Mesenteric fat pad (tissue), 1 donor: ENCODE results near the gene AP3S2. TPM values are rescaled to one million over a fixed set of nuclear protein-coding genes. Genes with fewer than 3 reads are reported as not detected.
"Not testable (repeated sequence)": the region's sequence is repeated elsewhere in the genome, so short reads cannot be mapped to it uniquely, and the experiment has no call there.

Experiments
- DNase-seq: peaks from one replicate; pipeline ENCODE4 v3.0.0-alpha.2; 2020; ENCODE audit warnings: low spot score
- total RNA-seq: library from RNA; stranded (reverse); fragmentation: NEBNext Ultra II Directional; extraction: Animal tissue kit (Norgen Biotek cat#: 25700); gene quantifications from one replicate; pipeline ENCODE4 v1.2.1, GENCODE V29; 2021
- donor health status: DM: yes; HTN: yes; CAD: no.

AP3S2 gene
- total RNA-seq, 1 donor from 2014 or later, result 27.3 TPM

DNA sequence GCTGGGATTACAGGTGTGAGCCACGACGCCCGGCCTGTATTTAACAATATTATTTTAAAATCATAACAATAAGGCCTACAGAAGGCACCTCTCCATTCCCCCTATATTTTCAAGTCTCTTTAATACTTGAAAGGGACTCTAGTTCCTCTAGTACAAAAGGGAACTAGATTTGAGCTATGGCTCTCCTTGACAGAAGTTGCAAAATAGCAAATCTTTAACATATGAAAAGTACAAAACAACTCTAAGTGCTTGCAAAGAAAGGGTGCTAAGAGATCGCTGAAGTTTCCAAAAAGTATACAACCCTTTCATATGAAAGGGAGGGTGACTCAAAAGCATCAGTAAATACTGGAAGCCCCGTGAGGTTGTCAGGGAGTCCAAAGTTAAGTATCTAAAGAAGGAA lies 23.8 kb downstream of the AP3S2 start:
- no peak for DNase-seq

DNA sequence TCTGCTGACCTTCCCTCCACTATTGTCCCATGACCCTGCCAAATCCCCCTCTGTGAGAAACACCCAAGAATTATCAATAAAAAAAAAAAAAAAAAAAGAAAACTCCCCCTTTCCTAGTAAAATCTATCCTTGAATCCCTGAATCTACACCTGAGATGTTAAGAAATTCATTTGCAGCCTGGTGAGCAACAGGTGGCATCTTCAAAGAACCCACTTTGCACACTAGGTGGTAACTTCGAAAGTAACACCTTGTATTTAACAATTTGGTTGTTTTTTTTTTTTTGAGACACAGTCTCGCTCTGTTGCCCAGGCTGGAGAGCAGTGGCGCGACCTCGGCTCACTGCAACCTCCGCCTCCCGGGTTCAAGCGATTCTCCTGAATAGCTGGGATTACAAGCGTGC lies 24.3 kb downstream of the AP3S2 start:
- DNase-seq, result not testable (repeated sequence)

DNA sequence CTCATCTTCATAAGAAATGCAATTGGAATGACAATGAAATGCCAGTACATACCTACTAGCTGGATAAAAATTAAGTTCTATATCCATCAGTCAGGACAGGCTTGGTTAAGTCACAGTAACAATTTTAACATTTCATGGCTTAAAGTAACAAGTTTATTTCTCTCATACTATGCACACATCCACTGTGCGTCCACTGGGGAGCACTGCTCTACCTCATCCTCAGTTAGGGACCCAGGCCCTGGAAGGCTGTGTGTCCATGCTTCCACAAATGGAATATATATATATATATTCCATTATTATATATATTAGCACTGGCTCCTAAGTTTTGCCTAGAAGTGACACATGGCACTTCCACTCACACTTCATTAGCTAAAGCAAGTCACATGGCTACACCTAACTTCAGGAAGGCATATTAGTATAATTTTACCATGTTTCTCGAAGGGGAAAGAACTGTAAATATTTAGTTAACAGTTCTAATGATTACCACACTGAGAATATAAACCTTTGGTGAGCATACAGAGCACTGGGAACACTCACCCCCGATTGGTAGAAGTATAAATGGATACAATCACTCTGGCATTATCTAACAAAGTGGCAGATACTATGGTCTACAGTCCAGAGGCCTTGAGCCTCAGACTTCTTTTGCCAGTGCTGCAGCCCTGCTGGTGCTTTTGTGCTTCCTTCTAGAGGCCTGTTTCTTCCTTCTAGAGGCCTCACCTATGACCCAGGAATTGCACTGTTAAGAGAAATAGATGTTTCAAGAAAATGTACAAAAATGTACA lies 28.6 kb downstream of the AP3S2 start:
- no peak for DNase-seq

DNA sequence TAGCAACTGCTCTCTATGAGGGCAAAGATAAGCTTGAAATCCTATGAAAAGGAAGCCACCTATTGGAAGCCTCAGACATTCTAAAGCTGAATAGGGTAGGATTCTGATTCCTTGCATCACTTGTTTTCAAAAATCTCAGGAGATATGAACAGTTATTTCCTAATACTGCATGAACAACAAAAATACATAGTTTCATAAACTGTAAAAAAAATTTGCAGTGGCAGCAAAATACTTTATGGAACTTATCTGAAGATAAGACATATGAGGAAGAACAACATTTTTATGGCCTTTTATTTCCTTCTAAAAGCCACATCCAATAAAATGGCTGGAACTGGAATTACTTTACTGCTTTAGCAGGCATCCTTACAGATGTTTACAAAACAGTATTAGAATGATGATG lies 29.9 kb downstream of the AP3S2 start:
- no peak for DNase-seq

DNA sequence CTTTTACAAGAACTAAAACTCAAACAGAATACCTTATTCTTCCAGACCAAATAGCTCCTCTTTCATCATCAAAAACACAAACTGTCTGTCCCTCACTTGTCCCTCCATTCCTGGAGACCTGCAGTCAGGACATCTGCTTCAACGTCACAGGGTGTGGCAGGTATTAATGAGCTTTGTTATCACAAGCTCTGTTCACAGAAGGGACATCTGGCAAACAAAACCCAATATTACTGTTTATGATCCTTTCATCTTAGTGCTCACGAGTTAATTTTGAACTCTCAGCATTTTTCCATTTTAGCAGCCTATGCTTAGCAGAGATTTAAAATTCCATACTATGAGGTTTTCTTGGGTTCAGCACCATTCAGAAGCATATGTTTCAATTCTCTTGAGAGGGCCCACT lies 32.9 kb downstream of the AP3S2 start:
- DNase-seq, result no peak

DNA sequence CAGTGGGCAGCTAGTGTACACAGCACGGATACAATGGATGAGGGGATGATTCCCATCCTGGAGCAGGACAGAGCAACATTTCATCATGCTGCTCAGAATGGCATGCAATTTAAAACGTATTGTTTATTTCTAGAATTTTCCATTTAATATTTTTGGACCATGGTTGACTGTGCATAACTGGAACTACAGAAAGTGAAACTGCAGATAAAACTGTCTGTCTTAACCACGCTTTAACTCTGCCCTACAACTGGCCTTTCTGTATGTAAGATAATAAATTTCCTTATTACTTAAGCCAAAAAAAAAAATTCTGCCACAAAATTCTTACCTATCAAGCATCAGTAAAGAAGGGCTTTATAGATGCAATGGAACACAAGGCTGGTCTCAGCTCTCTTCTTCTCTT lies 33.4 kb downstream of the AP3S2 start:
- no peak for DNase-seq

DNA sequence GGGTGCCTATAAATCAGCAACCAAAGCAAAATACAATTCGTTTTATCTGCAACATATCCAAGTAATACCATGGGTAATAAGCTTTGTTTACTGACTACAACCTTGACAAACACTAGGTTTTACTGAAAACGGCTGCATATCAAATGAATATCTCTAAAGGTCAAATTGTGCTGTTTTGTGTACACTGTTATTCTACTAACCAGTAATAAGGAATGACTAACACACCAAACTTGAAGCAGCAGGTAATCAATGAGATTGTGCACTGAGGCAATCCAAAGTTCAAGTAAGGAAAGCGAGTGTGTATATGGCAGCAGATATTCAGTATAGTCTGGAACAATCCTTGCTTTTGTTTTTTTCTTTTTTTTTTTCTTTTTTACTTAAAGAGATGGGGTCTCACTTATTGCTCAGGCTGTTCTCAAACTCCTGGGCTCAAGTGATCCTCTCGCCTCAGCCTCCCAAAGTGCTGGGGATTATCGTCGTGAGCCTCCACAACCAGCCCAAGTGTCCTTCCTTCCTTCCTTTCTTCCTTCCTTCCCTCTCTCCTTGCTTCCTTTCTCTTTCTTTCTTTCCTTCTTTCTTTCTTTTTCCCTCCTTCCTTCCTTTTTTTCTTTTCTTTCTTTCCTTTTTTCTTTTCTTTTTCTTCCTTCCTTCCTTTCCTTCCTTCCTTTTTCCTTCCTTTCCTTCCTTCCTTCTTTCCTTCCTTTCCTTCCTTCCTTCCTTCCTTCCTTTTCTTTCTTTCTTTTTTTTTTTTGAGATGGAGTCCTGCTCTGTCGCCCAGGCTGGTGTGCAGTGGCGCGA lies 34.9 kb downstream of the AP3S2 start:
- DNase-seq, result no peak

DNA sequence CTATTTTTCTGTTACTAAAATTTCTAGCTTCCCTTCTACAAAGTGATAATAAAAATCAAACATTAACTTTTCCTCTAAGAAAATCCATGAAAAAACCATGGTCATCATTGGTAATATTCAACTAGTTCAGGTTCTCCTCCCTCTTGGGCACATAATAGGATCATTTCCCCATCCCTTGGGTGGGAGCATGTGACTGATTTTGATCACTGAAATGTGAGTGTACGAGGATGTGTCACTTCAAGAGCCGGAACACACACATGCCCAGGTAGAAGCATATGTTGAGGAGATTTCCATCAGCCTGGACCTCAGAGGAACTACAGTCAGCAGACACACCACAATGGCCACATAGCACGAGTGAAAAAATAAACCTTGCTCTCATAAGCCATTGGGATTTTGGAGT lies 36.1 kb downstream of the AP3S2 start:
- DNase-seq, result no peak

DNA sequence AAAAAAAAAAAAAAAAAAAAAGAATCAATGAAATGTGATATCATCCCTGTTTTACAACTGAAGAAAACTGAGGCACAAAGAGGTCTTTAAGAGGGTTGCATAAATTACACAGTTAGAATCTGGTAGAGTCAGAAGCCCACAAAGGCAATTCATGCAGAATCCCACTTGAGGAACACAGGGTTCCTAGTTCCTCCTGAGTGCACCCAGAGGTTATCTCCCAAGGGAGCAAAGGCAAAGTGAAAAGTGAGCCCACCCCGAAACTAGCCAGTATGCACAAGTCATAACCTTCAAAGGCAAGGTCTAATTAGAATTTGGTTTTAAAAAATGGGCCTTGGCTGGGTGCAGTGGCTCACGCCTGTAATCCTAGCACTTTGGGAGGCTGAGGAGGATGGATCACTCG lies 37.8 kb downstream of the AP3S2 start:
- no peak for DNase-seq

DNA sequence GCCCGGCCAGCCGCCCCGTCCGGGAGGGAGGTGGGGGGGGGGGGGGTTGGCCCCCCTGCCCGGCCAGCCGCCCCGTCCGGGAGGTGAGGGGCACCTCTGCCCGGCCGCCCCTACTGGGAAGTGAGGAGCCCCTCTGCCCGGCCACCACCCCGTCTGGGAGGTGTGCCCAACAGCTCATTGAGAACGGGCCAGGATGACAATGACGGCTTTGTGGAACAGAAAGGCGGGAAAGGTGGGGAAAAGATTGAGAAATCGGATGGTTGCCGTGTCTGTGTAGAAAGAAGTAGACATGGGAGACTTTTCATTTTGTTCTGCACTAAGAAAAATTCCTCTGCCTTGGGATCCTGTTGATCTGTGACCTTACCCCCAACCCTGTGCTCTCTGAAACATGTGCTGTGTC lies 38.9 kb downstream of the AP3S2 start:
- DNase-seq, result not testable (repeated sequence)

DNA sequence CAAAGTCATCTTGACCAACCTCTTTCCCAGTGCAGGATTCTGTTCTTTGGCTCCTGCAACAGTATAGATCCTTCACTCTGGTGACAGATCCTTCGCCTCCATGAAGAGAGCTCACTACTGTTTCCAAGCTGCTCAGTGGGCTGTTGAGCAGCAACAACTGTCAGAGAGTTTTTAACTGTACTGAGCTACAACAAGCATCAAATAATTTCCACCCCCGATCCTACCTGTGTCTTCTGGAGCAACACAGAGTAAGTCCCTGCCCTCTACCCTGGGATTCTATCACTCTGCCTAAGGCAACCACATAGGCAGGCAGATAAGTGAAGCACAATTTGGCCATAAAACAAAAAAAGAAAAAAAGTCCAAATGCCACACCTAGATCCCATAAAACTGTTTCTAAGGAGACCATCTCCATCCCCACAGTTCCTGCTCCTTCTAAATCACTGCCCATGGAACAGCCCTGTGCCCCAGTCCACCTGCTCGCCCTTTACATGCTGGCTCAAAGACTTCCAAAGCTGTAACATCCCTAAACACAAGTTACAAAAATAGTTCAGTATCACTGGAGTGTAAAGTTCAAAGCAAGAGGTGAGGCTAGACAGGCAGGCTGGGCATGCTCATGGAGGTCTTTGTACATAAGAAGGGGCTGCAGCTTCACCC lies 41.3 kb downstream of the AP3S2 start:
- DNase-seq, result no peak

DNA sequence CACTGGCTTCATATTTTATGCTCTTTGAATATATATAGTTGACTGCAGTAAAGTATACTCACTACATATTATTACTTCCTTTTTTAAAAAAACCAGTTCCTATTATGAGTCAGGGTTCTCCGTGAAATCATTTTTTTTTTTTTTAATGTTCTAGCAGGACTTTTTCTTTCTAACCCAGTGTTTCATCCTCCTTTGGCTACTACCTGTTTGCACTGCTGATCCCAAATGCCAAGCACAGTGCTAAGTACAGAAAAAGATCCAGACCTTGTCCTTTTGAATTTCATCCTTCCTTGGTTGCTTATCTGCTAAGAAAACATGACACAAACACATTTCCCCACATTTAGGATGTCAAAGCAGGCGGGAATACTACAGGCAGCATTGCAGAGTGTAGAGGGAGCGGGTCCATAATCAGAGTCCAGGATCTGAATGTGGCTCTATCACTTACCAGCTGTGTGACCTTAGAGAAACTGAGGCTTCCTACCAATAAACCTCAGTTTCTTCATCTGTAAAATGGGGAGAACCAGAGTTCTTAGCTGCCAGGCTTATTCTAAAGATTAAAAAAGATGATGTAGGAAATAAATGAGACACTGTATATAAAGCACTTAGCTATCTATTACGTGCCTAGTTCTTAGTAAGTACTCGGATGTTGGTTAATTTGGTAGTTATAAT lies 42.0 kb downstream of the AP3S2 start:
- no peak for DNase-seq

DNA sequence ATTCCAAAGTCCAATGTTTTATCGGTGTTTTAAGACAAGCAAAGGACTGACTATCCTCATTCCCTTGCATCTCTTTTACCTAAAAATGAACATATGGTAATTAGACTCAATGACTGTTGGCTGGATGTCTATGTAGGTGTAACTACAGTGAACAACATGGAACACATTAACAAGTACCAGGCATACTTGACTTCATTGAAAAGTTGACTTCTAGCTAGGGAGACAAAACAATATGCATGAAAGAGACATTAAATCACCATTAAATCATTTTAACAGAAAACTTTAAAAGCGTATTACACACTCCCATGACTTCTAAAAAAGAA lies 44.9 kb downstream of the AP3S2 start:
- no peak for DNase-seq

DNA sequence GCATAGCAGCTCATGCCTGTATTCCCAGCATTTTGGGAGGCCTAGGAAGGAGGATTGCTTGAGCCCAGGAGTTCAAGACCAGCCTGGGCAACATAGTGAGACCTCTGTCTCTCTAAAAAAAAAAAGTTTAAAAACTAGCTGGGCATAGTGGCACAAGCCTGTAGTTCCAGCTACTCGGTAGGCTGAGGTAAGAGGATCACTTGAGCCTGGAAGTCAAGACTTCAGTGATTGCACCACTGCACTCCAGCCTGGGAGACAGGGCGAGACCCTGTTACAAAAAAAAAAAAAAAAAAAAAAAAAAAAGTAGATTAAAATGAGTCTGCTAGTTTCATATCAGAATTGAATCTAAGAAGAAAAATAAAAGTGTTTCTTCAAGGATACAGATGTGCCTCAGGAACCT lies 46.7 kb downstream of the AP3S2 start:
- no peak for DNase-seq

DNA sequence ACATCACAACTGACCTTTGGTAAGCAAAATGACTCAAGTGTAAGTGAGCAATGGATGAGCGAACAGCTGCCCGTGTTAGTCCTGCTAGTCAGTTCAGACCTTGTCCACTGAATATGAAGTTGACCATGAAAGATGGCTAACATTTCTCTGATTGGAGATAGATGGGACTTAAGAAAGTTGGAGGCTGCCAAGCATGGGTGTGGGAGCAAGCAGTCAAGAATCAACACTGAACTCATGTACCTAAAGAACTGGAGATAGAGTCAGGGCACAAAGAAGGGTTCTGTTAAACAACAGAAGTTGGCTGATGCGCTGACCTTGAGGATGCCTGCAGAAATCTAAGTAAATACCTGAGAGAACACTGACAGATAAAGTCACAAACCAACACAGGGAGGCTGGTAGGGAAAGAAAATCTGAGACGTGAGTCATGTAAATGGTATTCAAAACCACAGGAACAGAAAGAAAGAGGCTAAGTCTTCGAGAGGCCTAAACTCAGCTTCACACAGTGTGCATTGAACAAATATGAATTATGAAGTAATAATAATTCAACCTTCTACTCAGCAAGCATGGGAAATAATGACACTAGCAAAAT lies 48.4 kb downstream of the AP3S2 start:
- DNase-seq, result no peak

DNA sequence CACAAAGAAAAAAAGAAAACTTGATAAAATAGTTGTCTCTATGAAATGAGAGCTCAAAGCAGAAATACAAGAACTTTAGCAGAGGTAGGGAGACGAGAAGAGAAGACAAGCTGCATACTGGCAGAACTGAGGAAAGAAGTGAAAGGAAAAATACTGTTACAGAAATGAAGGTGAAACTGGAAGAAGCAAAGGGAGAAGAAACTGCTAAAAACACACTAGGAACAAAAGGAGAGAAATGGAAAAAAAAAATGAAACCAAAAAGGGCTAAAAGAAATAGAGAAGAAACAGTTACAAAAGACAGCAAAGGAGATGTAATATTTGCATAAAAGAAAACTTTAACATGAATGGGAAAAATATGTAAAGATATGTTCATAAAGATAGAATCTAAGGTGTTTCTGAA lies 51.8 kb downstream of the AP3S2 start:
- no peak for DNase-seq

DNA sequence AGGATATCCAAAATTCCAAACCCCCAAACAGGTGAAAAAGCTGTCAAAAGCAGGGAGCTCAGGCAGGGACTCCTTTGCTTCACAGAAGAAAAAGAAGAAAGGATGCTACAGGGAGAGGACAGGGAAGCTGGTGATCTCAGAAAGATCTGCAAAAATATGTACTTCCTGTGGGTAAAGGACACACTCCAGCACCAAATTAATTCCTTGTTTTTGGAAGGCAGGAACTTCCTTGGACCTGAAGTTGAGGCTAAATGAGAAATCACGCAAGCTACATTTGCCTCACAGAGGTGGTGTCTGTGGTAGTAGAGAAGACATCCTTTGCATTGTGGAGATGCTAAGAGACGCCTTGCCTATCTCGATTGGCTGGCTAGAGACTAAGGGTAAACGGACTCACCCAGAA lies 52.5 kb downstream of the AP3S2 start:
- DNase-seq, result no peak

DNA sequence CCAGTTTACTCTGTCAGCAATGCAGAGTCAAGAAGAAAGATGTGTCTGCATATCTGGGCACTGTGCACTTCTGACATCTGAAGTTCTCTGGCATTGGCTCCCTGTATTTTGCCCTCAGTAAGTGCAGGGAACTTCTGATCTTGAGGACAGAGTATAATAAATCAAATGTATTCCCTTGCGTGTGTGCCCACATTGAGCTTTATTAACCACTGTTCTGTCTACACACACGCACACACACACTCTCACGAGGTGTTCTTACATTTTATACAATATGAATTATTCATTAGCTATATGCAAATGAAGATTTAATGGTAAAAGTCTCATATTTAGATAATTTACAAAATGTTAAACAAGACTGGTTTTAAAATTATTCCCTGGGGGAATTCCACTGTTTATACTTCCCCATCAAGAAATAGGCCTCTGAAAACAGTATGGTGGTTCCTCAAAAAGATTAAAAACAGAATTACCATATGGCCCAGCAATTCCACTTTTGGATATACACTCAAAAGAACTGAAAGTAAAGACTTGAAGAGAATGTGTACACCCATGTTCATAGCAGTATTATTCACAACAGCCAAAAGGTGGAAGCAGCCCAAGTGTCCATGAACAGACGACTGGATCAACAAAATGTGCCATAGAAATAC lies 54.5 kb downstream of the AP3S2 start:
- no peak for DNase-seq

DNA sequence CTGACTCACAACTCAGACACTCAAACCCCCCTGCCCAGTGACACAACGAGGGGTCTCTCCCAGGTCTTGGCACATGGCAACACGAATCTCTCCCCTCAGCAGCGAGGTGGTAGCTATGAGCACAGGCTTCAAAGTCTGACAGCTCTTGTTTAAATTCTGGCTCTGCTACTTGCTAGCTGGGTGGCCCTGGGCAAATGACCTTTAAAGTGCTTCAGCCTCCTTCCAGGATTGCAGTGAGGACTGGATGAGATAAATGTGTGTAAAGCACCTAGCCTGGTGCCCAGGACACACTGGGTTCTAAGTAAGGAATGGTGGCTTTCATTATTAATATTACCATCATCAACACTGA lies 56.0 kb downstream of the AP3S2 start:
- DNase-seq, result no peak

DNA sequence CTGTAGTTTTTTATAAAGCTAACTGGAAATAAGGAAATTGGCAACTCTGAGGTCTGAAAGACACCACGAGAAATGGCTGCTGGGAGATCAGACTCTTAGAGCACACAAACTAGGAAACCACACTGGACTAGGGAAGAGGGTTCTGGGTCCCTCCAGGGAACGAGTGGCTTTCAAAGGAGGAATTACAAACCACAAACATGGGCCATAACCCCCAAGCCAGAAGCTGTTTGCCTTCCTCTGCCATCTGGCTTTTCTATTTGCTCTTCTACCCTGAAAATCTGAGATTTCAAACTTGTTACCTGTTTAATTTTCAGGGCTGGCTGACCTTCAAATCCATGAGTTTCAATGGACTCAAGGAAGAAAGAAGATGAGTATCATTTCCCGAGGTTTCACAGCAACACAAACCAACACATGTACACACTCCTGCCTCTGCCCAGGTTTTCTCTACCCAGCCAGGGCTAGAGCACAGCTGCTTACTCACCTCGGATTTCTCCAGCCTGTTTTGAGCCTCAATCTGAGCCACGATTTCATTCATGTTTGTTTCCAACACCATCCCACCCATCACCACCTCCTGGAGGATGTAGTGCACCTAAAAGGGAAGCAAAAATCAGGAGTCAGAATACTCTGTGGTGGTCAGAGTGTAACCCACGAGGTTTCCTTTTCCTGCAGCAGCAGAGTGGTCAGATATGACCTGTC lies 56.5 kb downstream of the AP3S2 start:
- no peak for DNase-seq
